Subcutaneous adipose tissue (tissue), 4 donors: ENCODE results near the gene IQGAP1. TPM values are rescaled to one million over a fixed set of nuclear protein-coding genes. Genes with fewer than 3 reads are reported as not detected.

Experiments
- total RNA-seq, 4 donors: library from RNA; depleted of rRNA; stranded (reverse); fragments of >200 nt; gene quantifications; one replicate each; pipeline ENCODE4 v1.1.0, GENCODE V29; 2016
- TF ChIP-seq, protein P1 (sequence below): fragments of 450-650 bp; IDR thresholded peaks from one replicate; pipeline ENCODE4 v1.5.1; 2016; ENCODE audit warnings: low read depth, mild to moderate bottlenecking, control low read depth, antibody characterized with exemption, moderate library complexity

Gene IQGAP1
- total RNA-seq, 4 donors from 2014 or later = 279 to 493 (median 310) TPM

DNA sequence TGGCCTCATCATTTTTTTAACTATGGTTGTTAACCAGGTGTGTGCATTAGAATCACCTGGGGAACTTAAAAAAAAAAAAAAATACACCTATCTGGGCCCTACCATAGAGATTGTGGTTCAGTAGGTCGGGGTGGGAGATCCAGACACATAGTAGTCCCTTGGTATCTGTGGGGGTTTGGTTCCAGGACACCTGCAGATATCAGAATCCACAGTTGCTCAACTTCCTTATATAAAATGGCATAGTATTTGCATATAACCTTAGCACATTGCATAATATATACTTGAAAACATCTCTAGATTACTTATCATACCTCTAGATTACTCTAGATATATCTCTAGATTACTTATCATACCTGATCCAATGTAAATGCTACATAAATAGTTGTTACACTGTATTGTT lies 5.0 kb downstream of the IQGAP1 start:
- TF ChIP-seq, protein P1, sequence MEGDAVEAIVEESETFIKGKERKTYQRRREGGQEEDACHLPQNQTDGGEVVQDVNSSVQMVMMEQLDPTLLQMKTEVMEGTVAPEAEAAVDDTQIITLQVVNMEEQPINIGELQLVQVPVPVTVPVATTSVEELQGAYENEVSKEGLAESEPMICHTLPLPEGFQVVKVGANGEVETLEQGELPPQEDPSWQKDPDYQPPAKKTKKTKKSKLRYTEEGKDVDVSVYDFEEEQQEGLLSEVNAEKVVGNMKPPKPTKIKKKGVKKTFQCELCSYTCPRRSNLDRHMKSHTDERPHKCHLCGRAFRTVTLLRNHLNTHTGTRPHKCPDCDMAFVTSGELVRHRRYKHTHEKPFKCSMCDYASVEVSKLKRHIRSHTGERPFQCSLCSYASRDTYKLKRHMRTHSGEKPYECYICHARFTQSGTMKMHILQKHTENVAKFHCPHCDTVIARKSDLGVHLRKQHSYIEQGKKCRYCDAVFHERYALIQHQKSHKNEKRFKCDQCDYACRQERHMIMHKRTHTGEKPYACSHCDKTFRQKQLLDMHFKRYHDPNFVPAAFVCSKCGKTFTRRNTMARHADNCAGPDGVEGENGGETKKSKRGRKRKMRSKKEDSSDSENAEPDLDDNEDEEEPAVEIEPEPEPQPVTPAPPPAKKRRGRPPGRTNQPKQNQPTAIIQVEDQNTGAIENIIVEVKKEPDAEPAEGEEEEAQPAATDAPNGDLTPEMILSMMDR = no peak

DNA sequence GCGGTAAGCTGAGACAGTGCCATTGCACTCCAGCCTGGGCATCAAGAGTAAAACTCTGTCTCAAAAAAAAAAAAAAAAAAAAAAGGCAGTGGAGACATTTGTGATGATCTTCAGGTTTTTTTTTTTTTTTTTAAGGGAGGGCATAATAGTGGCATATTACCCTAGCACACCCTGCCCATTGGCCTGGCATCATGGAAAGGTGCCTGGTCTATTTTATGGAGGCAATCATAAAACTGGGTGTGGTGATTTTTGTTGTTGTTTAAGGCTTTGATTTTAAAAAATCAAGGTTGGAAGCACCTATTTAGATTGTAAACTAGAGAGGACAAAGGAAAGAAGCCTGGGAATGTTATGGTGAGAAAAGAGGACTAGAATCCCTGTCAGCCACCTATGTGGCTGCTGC lies 6.0 kb downstream of the IQGAP1 start:
- TF ChIP-seq, protein P1 = no peak

DNA sequence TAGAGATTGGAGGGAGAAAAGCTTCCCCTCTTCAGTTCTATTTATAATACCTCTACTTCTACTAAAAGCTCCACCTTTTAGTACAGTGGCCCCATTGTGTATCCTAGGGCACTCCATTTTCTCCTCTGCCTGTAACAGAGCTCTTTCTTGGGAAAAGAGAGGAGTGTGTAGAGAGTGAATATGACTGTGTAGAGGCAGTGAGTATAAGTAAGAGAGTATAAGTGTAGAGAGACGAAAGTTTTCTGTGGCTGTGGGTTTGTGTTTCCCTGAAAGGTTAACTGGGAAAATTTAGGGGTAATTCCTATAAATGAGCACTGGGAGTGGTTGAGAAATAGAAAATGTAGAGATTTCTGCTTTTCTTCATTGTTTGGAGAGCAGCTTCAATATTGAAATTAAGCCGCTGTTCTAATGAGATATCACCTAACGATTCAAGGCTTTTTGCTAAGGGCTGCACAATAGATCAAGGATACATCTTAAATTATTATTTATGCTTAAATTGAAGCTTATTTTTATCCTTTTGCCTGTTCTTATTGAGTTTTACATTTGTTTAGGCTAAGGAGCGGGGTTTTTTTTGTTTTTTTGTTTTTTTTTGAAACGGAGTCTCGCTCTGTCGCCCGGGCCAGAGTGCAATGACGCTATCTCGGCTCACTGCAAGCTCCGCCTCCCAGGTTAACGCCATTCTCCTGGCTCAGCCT lies 6.9 kb downstream of the IQGAP1 start:
- TF ChIP-seq, protein P1 = no peak

DNA sequence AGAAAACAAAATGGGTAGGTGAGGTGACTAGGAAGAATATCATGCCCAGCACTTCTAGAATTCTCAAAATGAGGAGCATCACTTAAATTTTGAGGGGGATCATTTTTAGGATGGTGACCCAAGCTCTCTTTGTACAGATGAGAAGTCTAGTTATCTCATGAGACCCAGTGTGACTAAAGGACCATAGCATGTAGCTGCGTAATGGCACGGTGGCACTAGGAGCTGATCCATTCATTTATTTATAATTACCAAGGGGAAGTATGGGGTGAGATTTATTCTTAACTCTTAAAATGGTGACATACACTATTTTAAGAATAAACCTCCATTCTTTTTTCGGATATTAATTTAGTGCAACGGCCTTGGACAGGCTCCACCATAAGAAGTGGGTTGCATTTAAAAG lies 8.3 kb downstream of the IQGAP1 start:
- TF ChIP-seq, protein P1 = no peak

DNA sequence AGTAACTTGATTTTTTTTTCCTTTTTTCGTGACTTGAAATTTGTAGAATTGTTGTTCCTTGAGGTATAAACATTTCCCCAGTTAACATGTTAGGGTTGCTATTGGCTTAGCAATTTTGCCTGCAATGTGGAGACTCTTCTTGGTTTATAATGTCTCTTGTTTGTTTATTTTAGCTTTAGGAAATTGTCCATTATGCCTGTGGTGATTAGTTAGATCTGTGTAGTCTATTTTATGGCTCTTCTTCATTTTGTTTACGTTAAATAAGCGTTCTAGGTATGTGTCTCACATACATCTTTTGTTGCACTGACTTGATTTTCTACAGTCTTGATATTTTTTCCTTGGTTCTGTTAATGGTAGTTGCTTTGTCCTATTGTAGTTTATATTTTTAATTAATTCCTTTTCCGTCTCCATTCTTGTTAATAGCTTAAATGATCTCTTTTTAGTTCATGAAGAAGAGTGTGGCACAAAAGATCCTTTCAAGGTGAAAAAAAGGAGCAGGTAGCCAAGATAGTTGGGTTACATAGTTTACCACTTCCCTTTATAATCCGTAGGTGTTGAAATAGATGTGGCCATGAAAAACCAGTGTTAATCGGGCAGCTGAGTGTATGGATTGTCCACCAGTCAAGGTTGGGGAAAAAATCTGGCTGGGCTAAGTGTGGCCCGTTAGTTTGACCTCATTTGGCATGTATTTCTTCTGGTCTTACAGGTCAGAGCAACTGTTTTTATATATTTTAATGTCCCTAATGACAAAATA lies 12.1 kb downstream of the IQGAP1 start:
- TF ChIP-seq, protein P1 = no peak

DNA sequence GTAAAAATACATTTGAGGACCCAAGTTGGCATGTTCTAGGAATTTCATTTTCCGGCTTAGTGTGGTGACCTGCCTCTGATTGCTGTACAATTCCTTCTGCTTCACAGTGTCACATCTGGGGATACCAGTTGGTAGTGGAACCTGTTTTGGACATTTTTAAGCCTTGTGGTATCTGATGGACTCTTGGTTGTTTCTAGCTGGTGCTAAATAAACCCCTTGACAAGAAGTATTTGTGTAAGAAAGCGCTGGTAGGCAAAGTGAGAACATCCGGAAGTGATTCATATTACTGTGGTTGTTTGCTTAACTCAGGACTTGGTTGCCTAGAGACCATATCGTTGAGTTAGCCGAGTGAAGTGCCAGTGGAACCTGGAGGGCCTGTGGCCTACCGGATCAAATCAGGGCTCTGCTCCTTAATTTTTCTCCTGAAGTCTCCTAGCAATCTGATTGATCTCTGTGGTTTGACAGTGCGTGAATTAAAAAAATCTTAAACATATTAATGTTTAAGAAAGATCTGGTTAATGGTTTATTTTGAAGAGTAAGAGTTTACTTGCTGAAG lies 12.8 kb downstream of the IQGAP1 start:
- TF ChIP-seq, protein P1 = no peak

DNA sequence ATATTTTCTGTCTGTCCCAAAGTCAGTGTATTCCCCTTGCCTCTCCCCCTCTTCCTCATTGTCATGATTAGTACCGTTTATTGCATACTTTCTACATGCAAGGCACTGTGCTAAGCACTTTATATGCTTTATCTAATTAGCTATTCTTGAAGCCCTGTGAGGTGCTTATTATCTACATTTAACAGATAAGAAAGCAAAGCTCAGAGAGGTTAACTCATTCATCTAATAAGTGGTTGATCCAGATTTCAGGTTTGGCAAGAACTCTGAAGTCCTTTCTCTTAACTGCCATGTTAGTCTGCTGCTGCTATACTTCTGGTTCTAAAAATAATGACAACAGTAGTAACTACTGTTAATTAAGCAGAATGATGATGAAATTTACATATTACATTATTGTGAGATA lies 13.5 kb downstream of the IQGAP1 start:
- TF ChIP-seq, protein P1 = no peak
